ENCODE results near the gene SRPK2. TPM values are rescaled to one million over a fixed set of nuclear protein-coding genes. Genes with fewer than 3 reads are reported as not detected.
"Not testable (repeated sequence)": the region's sequence is repeated elsewhere in the genome, so short reads cannot be mapped to it uniquely, and the experiment has no call there.

SRPK2 gene
- total RNA-seq, 1 donor from 2014 or later = 54.8 TPM

DNA sequence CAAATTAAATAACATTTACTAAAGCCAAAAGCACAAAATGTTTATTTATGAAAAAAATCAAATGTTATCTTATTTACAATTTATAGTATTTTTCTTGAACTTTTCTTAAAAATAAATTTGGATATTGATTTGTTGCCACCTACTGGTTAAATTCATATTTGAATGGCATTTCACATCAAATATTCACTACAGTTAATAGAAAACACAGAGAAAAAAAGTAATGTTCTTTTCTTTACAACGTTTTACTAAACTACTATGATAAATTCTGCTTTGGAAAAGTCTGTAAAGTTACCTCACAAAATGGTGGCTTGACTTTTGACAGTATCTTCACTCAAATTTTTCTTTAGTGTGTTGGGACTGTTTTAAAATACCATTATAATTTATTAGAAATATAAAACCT, 52.7 kb downstream of the SRPK2 start:
- Histone ChIP-seq H3K4me1 (ENCODE audit: insufficient read depth, low read length) (peaks cover 3% of the 10 kb centered on the region), H3K79me2 (ENCODE audit: insufficient read depth, low read length) (peaks cover 49% of the 10 kb centered on the region), H3K9ac (ENCODE audit: low read length) (no peak overlapping the region), H3K4me2 (ENCODE audit: low read length) (no peak overlapping the region), H3K4me3 (ENCODE audit: insufficient read depth, low read depth, low read length) (no peak overlapping the region), H2AFZ (ENCODE audit: low read depth, low read length) (no peak overlapping the region), H3K9me3 (ENCODE audit: insufficient read depth, low read depth, low read length) (no peaks in the 10 kb centered on the region), H3K27me3 (ENCODE audit: insufficient read depth, low read length) (no peaks in the 10 kb centered on the region), H3K27ac (ENCODE audit: low read depth, low read length) (no peak overlapping the region), H3K36me3 (ENCODE audit: insufficient read depth, low read length) (no peaks in the 10 kb centered on the region), H4K20me1 (ENCODE audit: insufficient read depth, low read length) (peaks cover 66% of the 10 kb centered on the region)
- Mint-ChIP-seq H3K27me3 (ENCODE audit: low read depth, unreplicated experiment) (no peaks in the 10 kb centered on the region), H3K27ac (ENCODE audit: unreplicated experiment) (no peak overlapping the region), H3K4me1 (ENCODE audit: low read depth, unreplicated experiment) (peaks cover 7% of the 10 kb centered on the region), H3K36me3 (ENCODE audit: low read depth, unreplicated experiment) (no peaks in the 10 kb centered on the region), H3K9me3 (ENCODE audit: unreplicated experiment) (no peaks in the 10 kb centered on the region), H3K4me3 (ENCODE audit: unreplicated experiment) (no peak overlapping the region)
- no peak for DNase-seq (ENCODE audit: low read depth)
- no peak for FAIRE-seq
- no peak for TF ChIP-seq EZH2 (IDR thresholded peaks at IDR 0.05; ENCODE audit: insufficient read depth, low read length)
- TF ChIP-seq, protein P1, sequence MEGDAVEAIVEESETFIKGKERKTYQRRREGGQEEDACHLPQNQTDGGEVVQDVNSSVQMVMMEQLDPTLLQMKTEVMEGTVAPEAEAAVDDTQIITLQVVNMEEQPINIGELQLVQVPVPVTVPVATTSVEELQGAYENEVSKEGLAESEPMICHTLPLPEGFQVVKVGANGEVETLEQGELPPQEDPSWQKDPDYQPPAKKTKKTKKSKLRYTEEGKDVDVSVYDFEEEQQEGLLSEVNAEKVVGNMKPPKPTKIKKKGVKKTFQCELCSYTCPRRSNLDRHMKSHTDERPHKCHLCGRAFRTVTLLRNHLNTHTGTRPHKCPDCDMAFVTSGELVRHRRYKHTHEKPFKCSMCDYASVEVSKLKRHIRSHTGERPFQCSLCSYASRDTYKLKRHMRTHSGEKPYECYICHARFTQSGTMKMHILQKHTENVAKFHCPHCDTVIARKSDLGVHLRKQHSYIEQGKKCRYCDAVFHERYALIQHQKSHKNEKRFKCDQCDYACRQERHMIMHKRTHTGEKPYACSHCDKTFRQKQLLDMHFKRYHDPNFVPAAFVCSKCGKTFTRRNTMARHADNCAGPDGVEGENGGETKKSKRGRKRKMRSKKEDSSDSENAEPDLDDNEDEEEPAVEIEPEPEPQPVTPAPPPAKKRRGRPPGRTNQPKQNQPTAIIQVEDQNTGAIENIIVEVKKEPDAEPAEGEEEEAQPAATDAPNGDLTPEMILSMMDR (IDR thresholded peaks at IDR 0.05; ENCODE audit: insufficient read depth, low read depth, low read length) = peak; percentile 30

DNA sequence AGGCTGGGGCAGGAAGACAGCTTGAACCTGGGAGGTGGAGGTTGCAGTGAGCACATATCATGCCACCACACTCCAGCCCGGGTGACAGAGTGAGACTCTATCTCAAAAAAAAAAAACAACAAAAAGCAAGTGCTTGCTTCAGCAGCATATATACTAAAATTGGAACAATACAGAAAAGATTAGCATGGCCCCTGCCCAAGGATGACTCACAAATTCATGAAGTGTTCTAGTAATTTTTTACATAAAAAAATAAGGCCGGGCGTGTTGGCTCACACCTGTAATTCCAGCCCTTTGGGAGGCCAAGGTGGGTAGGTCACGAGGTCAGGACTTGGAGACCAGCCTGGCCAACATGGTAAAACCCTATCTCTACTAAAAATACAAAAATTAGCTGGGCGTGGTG, 56.1 kb downstream of the SRPK2 start:
- DNase-seq (ENCODE audit: low read depth) = peak; percentile 33
- H3K4me1 Mint-ChIP-seq (ENCODE audit: low read depth, unreplicated experiment); H3K27me3 ChIP-seq (ENCODE audit: insufficient read depth, low read length); H3K9ac ChIP-seq (ENCODE audit: low read length); H3K36me3 ChIP-seq (ENCODE audit: insufficient read depth, low read length); H3K4me3 Mint-ChIP-seq (ENCODE audit: unreplicated experiment); H3K27ac Mint-ChIP-seq (ENCODE audit: unreplicated experiment); FAIRE-seq; H3K27me3 Mint-ChIP-seq (ENCODE audit: low read depth, unreplicated experiment); H3K9me3 ChIP-seq (ENCODE audit: insufficient read depth, low read depth, low read length); H2AFZ ChIP-seq (ENCODE audit: low read depth, low read length); H3K4me1 ChIP-seq (ENCODE audit: insufficient read depth, low read length); H3K9me3 Mint-ChIP-seq (ENCODE audit: unreplicated experiment); H3K27ac ChIP-seq (ENCODE audit: low read depth, low read length); H3K36me3 Mint-ChIP-seq (ENCODE audit: low read depth, unreplicated experiment); H3K4me3 ChIP-seq (ENCODE audit: insufficient read depth, low read depth, low read length): not testable (repeated sequence)
- Histone ChIP-seq H3K79me2 (ENCODE audit: insufficient read depth, low read length) (peaks cover 52% of the 10 kb centered on the region), H4K20me1 (ENCODE audit: insufficient read depth, low read length) (peaks cover 61% of the 10 kb centered on the region), H3K4me2 (ENCODE audit: low read length) (peak overlapping the region; percentile 6)

DNA sequence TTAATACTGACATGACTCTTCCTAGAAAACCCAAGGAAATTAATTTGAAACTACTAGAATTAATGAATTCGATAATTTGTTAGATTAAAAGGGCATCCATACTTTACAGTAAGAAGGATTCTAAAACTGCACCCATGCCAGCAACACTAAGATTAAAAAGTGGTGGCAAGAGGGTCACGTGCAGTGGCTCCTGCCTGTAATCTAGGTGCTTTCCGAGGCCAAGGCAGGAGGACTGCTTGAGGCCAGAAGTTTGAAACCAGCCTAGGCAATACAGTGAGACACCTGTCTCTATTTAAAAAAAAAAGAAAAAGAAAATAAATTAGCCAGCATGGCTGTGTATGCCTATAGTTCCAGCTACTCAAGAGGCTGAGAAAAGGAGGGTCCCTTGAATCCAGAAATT, 58.2 kb downstream of the SRPK2 start:
- Histone ChIP-seq H3K9me3 (ENCODE audit: insufficient read depth, low read depth, low read length) (no peaks in the 10 kb centered on the region), H2AFZ (ENCODE audit: low read depth, low read length) (no peak overlapping the region), H3K4me2 (ENCODE audit: low read length) (no peak overlapping the region), H3K36me3 (ENCODE audit: insufficient read depth, low read length) (no peaks in the 10 kb centered on the region), H3K79me2 (ENCODE audit: insufficient read depth, low read length) (peaks cover 65% of the 10 kb centered on the region), H3K27me3 (ENCODE audit: insufficient read depth, low read length) (no peaks in the 10 kb centered on the region), H3K4me1 (ENCODE audit: insufficient read depth, low read length) (peaks cover 3% of the 10 kb centered on the region), H4K20me1 (ENCODE audit: insufficient read depth, low read length) (peaks cover 68% of the 10 kb centered on the region), H3K9ac (ENCODE audit: low read length) (no peak overlapping the region), H3K27ac (ENCODE audit: low read depth, low read length) (no peak overlapping the region), H3K4me3 (ENCODE audit: insufficient read depth, low read depth, low read length) (no peak overlapping the region)
- Mint-ChIP-seq H3K9me3 (ENCODE audit: unreplicated experiment) (no peaks in the 10 kb centered on the region), H3K4me3 (ENCODE audit: unreplicated experiment) (no peak overlapping the region), H3K27me3 (ENCODE audit: low read depth, unreplicated experiment) (no peaks in the 10 kb centered on the region), H3K4me1 (ENCODE audit: low read depth, unreplicated experiment) (peaks cover 3% of the 10 kb centered on the region), H3K27ac (ENCODE audit: unreplicated experiment) (no peak overlapping the region), H3K36me3 (ENCODE audit: low read depth, unreplicated experiment) (peaks cover under 1% of the 10 kb centered on the region)
- TF ChIP-seq EZH2 (IDR thresholded peaks at IDR 0.05; ENCODE audit: insufficient read depth, low read length) = no peak
- TF ChIP-seq, protein P1 (IDR thresholded peaks at IDR 0.05; ENCODE audit: insufficient read depth, low read depth, low read length) = no peak
- FAIRE-seq = no peak
- DNase-seq (ENCODE audit: low read depth) = no peak

Measured in astrocyte (in vitro differentiated cells and primary cell).